HG03045 (cell line): ENCODE measurements around the gene SETD7.

Experiments used
- ATAC-seq: cut with Tn5 transposase; IDR thresholded peaks from one replicate; pipeline ENCODE4 v1.9.1; 2021; ENCODE audit warnings: mild to moderate bottlenecking, moderate library complexity; ENCODE audit not compliant: unreplicated experiment

Gene SETD7

GRCh38 chr4:139552517-139553307 lies 3.3 kb downstream of the SETD7 start:
- ATAC-seq, result no peak

GRCh38 chr4:139550724-139551429 lies 5.1 kb downstream of the SETD7 start:
- ATAC-seq, result no peak

GRCh38 chr4:139547979-139548378 lies 8.0 kb downstream of the SETD7 start:
- no peak for ATAC-seq

- ATAC-seq, result no peak
Observed at GRCh38 chr4:139540632-139541031, 15.4 kb downstream of the SETD7 start.

GRCh38 chr4:139540161-139540560 lies 15.9 kb downstream of the SETD7 start:
- no peak for ATAC-seq

GRCh38 chr4:139537292-139537691 lies 18.7 kb downstream of the SETD7 start:
- ATAC-seq, result no peak

- ATAC-seq, result no peak
Observed at GRCh38 chr4:139535871-139536234, 20.2 kb downstream of the SETD7 start.

- ATAC-seq, result no peak
Observed at GRCh38 chr4:139535228-139535870, 20.7 kb downstream of the SETD7 start.

GRCh38 chr4:139534287-139534950 lies 21.6 kb downstream of the SETD7 start:
- no peak for ATAC-seq

- ATAC-seq, result no peak
Observed at GRCh38 chr4:139533511-139533910, 22.5 kb downstream of the SETD7 start.

GRCh38 chr4:139532947-139533346 lies 23.1 kb downstream of the SETD7 start:
- no peak for ATAC-seq

GRCh38 chr4:139530833-139531427 lies 25.1 kb downstream of the SETD7 start:
- ATAC-seq, result peak; percentile 48

GRCh38 chr4:139528377-139529005 lies 27.5 kb downstream of the SETD7 start:
- ATAC-seq, result peak; percentile 69

- no peak for ATAC-seq
Observed at GRCh38 chr4:139526928-139527327, 29.1 kb downstream of the SETD7 start.

- no peak for ATAC-seq
Observed at GRCh38 chr4:139525414-139525813, 30.6 kb downstream of the SETD7 start.

GRCh38 chr4:139524062-139524631 lies 31.9 kb downstream of the SETD7 start:
- peak; percentile 29 for ATAC-seq

- ATAC-seq, result no peak
Observed at GRCh38 chr4:139523076-139523475, 32.9 kb downstream of the SETD7 start.

- no peak for ATAC-seq
Observed at GRCh38 chr4:139522457-139522856, 33.6 kb downstream of the SETD7 start.

- ATAC-seq, result no peak
Observed at GRCh38 chr4:139521754-139522401, 34.1 kb downstream of the SETD7 start.

GRCh38 chr4:139515531-139515958 lies 40.5 kb downstream of the SETD7 start:
- ATAC-seq, result no peak
